HCT116 (cell line): ENCODE results near the gene BATF2. TPM values are rescaled to one million over a fixed set of nuclear protein-coding genes. Genes with fewer than 3 reads are reported as not detected.

ENCODE experiments used
- ATAC-seq: fragments of 200-7000 bp; cut with Tn5 transposase; 2 replicates; pipeline ENCODE4 v1.9.1; 2020; ENCODE audit warnings: mild to moderate bottlenecking, moderate library complexity
- BruUV-seq: library from RNA; stranded (reverse); fragments of 400-500 nt; replicated peaks from 2 replicates; lab custom pipeline; 2021; lab: Mats Ljungman, UMichigan
- CTCF ChIA-PET: fragments of 300-600 bp; sonication (Branson Sonifier 250); formaldehyde crosslinking; loops from one replicate; lab custom pipeline; 2021; ENCODE audit warnings: antibody characterized with exemption; lab: Charles Lee
- POLR2A ChIA-PET: fragments of 300-600, 350-600 bp; sonication (Branson Sonifier 250); formaldehyde crosslinking; loops from one replicate; lab custom pipeline; 2021; ENCODE audit warnings: antibody characterized with exemption; lab: Charles Lee
- RAD21 ChIA-PET, 2 experiments: fragments of 300-600 bp; sonication (Branson Sonifier 250); formaldehyde crosslinking; loops; one replicate each; lab custom pipeline; 2023; ENCODE audit warnings: low total read pairs in 2 of 2; ENCODE audit not compliant: uncharacterized antibody in 2 of 2, unreplicated experiment in 2 of 2, low non-redundant PET in 1 of 2; lab: Charles Lee
- DNase-seq: peaks from one replicate; pipeline ENCODE4 v3.0.0-alpha.2; 2010; ENCODE audit warnings: low read depth, low spot score
- H2AFZ ChIP-seq: fragments of 200-600 bp; shearing (Covaris generic), sonication (generic); 2 replicates; pipeline ENCODE4 v1.6.1; 2017; ENCODE audit warnings: low read depth, mixed run types, mixed read lengths, antibody characterized with exemption, low read length; ENCODE audit not compliant: poor library complexity, severe bottlenecking
- H3K27ac ChIP-seq: 2 replicates; pipeline ENCODE4 v1.5.1; 2012; ENCODE audit warnings: low read depth, low read length
- H3K27me3 ChIP-seq: fragments of 200-600 bp; sonication (generic); 2 replicates; pipeline ENCODE4 v1.6.1; 2016; ENCODE audit warnings: mixed run types, low read length, mixed read lengths; ENCODE audit not compliant: insufficient read depth
- H3K36me3 ChIP-seq, 2 experiments: fragments of 200-500 bp in 1 of 2; fragments of 200-600 bp in 1 of 2; sonication (Bioruptor generic) in 1 of 2; sonication (generic) in 1 of 2; 2 replicates each; pipeline versions ENCODE4 v1.5.1 to v1.6.1; 2014 to 2016; ENCODE audit warnings: low read length in 2 of 2, inconsistent platforms in 1 of 2, mixed read lengths in 1 of 2, mixed run types in 1 of 2; ENCODE audit not compliant: insufficient read depth in 2 of 2, control insufficient read depth in 1 of 2
- H3K4me1 ChIP-seq, 2 experiments: fragments of 200-600 bp in 1 of 2; sonication (generic) in 1 of 2; 2 replicates each; pipeline versions ENCODE4 v1.5.1 to v1.6.1; 2012 to 2017; ENCODE audit warnings: low read length in 2 of 2, inconsistent platforms in 1 of 2, mild to moderate bottlenecking in 1 of 2, mixed read lengths in 1 of 2, mixed run types in 1 of 2, moderate library complexity in 1 of 2; ENCODE audit not compliant: insufficient read depth in 2 of 2, control insufficient read depth in 1 of 2
- H3K4me2 ChIP-seq: fragments of 200-600 bp; sonication (generic); 2 replicates; pipeline ENCODE4 v1.6.1; 2017; ENCODE audit warnings: mixed run types, low read length, mixed read lengths
- H3K4me3 ChIP-seq, 2 experiments: fragments of 200-600 bp in 1 of 2; sonication (generic) in 1 of 2; replicated peaks in 1 of 2; 2 replicates each; pipeline ENCODE4 v1.5.1; 2011 to 2016; ENCODE audit warnings: low read length in 2 of 2, control low read depth in 1 of 2, low read depth in 1 of 2, mild to moderate bottlenecking in 1 of 2, mixed read lengths in 1 of 2, mixed run types in 1 of 2
- H3K79me2 ChIP-seq: fragments of 200-600 bp; sonication (generic); 2 replicates; pipeline ENCODE4 v1.6.1; 2017; ENCODE audit warnings: mild to moderate bottlenecking, mixed run types, low read length, moderate library complexity, mixed read lengths; ENCODE audit not compliant: insufficient read depth
- H3K9ac ChIP-seq: fragments of 200-600 bp; sonication (generic); 2 replicates; pipeline ENCODE4 v1.6.1; 2016; ENCODE audit warnings: low read length, mixed read lengths
- H3K9me2 ChIP-seq: fragments of 200-600 bp; sonication (generic), shearing (Covaris generic); 2 replicates; pipeline ENCODE4 v1.6.1; 2017; ENCODE audit warnings: mixed run types, mild to moderate bottlenecking, moderate library complexity; ENCODE audit not compliant: insufficient read depth
- H3K9me3 ChIP-seq, 2 experiments: fragments of 200-500 bp in 1 of 2; fragments of 200-600 bp in 1 of 2; sonication (Bioruptor generic) in 1 of 2; sonication (generic) in 1 of 2; 2 replicates each; pipeline ENCODE4 v1.6.1; 2014 to 2017; ENCODE audit warnings: low read length in 2 of 2, mixed read lengths in 2 of 2, inconsistent platforms in 1 of 2, low read depth in 1 of 2, mild to moderate bottlenecking in 1 of 2, mixed run types in 1 of 2, moderate library complexity in 1 of 2; ENCODE audit not compliant: control insufficient read depth in 1 of 2, insufficient read depth in 1 of 2
- H4K20me1 ChIP-seq: fragments of 200-600 bp; sonication (generic), shearing (Covaris generic); 2 replicates; pipeline ENCODE4 v1.6.1; 2017; ENCODE audit warnings: mixed run types, mild to moderate bottlenecking, moderate library complexity; ENCODE audit not compliant: insufficient read depth
- CBX3 ChIP-seq: IDR thresholded peaks from 2 replicates; pipeline ENCODE4 v1.6.1; 2012; ENCODE audit warnings: low read depth
- CTCF ChIP-seq, 3 experiments: fragments of 200-600 bp in 1 of 3; sonication (generic) in 1 of 3; IDR thresholded peaks in 2 of 3; conservative IDR thresholded peaks in 1 of 3; 2 replicates each; pipeline ENCODE4 v1.5.1; 2012 to 2017; ENCODE audit warnings: low read depth in 2 of 3, low read length in 2 of 3, antibody characterized with exemption in 1 of 3, borderline replicate concordance in 1 of 3, control low read depth in 1 of 3, mild to moderate bottlenecking in 1 of 3, mixed read lengths in 1 of 3, mixed run types in 1 of 3, moderate library complexity in 1 of 3; ENCODE audit not compliant: insufficient read depth in 1 of 3
- EGR1 ChIP-seq: IDR thresholded peaks from 2 replicates; pipeline ENCODE4 v1.6.1; 2012; ENCODE audit warnings: low read depth
- EZH2 ChIP-seq: fragments of 200-600 bp; sonication (generic); IDR thresholded peaks from 2 replicates; pipeline ENCODE4 v1.6.1; 2017; ENCODE audit warnings: antibody characterized with exemption, mixed run types
- EZH2phosphoT487 ChIP-seq: fragments of 200-600 bp; IDR thresholded peaks from 2 replicates; pipeline ENCODE4 v1.6.1; 2018; ENCODE audit warnings: antibody characterized with exemption, borderline replicate concordance
- FOSL1 ChIP-seq: IDR thresholded peaks from 2 replicates; pipeline ENCODE4 v1.6.1; 2012; ENCODE audit warnings: low read depth
- JUND ChIP-seq: IDR thresholded peaks from 2 replicates; pipeline ENCODE4 v1.6.1; 2012
- SRF ChIP-seq: IDR thresholded peaks from 2 replicates; pipeline ENCODE4 v1.6.1; 2012; ENCODE audit warnings: low read depth
- TCF7L2 ChIP-seq: IDR thresholded peaks from 2 replicates; pipeline ENCODE4 v1.7.0; 2011; ENCODE audit warnings: borderline replicate concordance, inconsistent platforms; ENCODE audit not compliant: insufficient read depth, insufficient read length; ENCODE audit errors: extremely low read depth
- ZNF274 ChIP-seq: fragments of 200-500 bp; sonication (Bioruptor generic); IDR thresholded peaks from 2 replicates; pipeline ENCODE4 v1.6.1; 2014; ENCODE audit warnings: mild to moderate bottlenecking, low read depth, low read length, inconsistent platforms
- intact Hi-C: fragments of 100-400 bp; cut with micrococcal nuclease; formaldehyde crosslinking; loops from 2 replicates; pipeline ENCODE4 v1.10.0; 2022
- total RNA-seq: library from RNA; stranded (reverse); gene quantifications from one replicate; pipeline ENCODE4 v1.2.1, GENCODE V29; 2021; ENCODE audit not compliant: unreplicated experiment

Gene BATF2
- total RNA-seq, 1 experiment from 2014 or later = 2.1 TPM

DNA sequence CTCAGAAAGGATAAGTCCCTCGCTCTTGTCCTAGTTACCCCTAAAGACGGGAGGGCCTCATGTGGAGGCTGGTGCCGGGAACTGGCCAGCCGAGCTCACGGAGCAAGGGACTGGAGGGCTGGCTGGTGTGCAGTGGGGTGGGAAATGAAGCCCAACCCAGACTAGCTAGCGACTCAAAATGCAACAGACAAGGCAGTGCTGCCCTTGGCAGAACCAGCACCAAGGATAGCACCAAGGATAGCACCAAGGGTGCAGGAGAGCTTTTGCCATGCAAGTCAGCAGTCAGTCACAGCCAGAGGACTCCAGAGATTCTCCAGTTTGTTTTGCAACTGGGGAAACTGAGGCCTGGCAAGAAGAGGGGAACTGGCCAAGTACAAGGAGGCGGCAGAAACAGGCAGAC, 6.5 kb upstream of the BATF2 start:
- Histone ChIP-seq H4K20me1 (no peaks in the 10 kb centered on the region), H3K9ac (no peak overlapping the region), H3K4me1 (peaks cover 16 to 42% of the 10 kb centered on the region in 2 experiments), H3K9me3 (no peaks in the 10 kb centered on the region), H3K27me3 (no peaks in the 10 kb centered on the region), H2AFZ (no peak overlapping the region)
- ChIA-PET CTCF (no interaction called here), RAD21 (no interaction called here)
- ATAC-seq (no peak), DNase-seq (no peak)
- BruUV-seq = no TSS peak
- TF ChIP-seq JUND (no peak), CTCF (IDR thresholded peaks at IDR 0.05 in 2 of 3, conservative IDR thresholded peaks at IDR 0.05 in 1 of 3; ENCODE audit: borderline replicate concordance in 1 of 3, insufficient read depth in 1 of 3, low read depth in 2 of 3, low read length in 2 of 3) (no peak), SRF (no peak), TCF7L2 (no peak), CBX3 (no peak), EZH2phosphoT487 (no peak), EZH2 (no peak), EGR1 (no peak), FOSL1 (no peak), ZNF274 (no peak)
- TF ChIP-seq, all 23 proteins: peak for 0
- no peaks in the 10 kb centered on the region for H3K9me2 ChIP-seq
- H3K36me3 ChIP-seq = no peaks in the 10 kb centered on the region
- intact Hi-C loops = no loop called here
- H3K4me2 ChIP-seq = no peak overlapping the region
- no peaks in the 10 kb centered on the region for H3K79me2 ChIP-seq
- H3K27ac ChIP-seq = no peak overlapping the region
- POLR2A ChIA-PET = no interaction called here
- H3K4me3 ChIP-seq = no peak overlapping the region
